ENCODE data around the gene SEMA3F.

Gene SEMA3F

DNA sequence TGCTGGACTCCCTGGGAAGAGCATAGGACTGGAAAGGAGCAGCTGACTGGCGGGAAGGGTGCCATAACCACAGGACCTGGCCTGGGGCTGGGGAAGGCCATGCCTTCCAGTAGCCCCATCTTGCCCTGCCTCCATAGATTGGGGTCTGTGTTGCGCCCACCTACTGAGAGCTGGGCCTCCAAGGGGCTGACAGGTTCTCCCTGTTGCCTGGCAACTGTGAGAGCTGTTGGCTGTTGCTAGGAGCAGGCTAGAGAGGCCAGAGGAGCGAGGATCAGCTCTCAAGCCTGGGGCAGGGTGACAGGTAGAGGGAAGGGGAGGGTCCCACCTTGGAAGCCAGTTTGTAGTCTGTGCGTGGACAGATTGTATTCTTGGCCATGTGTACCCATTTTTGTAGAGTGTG is 78.1 kb downstream of the SEMA3F start:
- TF ChIP-seq, protein P1, sequence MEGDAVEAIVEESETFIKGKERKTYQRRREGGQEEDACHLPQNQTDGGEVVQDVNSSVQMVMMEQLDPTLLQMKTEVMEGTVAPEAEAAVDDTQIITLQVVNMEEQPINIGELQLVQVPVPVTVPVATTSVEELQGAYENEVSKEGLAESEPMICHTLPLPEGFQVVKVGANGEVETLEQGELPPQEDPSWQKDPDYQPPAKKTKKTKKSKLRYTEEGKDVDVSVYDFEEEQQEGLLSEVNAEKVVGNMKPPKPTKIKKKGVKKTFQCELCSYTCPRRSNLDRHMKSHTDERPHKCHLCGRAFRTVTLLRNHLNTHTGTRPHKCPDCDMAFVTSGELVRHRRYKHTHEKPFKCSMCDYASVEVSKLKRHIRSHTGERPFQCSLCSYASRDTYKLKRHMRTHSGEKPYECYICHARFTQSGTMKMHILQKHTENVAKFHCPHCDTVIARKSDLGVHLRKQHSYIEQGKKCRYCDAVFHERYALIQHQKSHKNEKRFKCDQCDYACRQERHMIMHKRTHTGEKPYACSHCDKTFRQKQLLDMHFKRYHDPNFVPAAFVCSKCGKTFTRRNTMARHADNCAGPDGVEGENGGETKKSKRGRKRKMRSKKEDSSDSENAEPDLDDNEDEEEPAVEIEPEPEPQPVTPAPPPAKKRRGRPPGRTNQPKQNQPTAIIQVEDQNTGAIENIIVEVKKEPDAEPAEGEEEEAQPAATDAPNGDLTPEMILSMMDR (IDR thresholded peaks at IDR 0.05; ENCODE audit: borderline replicate concordance, insufficient read depth, low read depth, low read length), result no peak
- H3K4me3 ChIP-seq (ENCODE audit: low read depth, low read length), result no peak overlapping the region

DNA sequence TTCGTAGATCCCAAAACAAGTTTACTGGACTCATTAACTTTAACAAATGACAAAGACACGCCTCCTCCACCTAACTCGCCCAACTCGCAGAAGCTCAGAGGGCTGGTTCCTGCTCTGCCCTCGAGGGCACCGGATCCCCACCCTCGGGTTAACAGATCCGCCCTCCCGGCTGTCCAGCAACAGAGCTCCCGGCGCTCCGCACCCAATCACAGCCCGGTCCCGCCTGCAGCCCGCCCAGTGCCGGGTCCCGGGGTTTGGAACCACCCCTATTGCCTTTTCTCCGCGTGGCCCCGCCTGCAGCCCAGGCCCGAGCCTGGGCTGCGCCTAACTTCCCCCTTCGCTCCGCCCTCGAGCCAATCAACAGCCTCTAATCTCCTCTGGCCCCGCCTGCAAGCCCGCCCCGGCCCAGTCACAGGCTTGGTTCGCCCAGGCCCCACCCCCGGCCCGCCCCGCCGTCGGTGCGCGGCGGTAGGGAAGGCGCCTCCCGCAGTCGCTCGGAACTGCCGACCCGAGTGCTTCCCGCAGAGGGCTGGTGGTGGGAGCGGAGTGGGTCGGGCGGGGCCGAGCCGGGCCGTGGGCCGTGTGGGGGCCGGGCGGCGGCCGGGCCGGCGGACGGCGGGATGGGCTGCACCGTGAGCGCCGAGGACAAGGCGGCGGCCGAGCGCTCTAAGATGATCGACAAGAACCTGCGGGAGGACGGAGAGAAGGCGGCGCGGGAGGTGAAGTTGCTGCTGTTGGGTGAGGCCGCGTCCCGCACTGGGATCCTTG is 80.8 kb downstream of the SEMA3F start, which contains the start of gene GNAI2:
GNAI2 (plus strand) TSS at position 489 of the 768 bp plus-strand sequence; CDS start at position 621, 132 bp downstream.
- H3K4me3 ChIP-seq (ENCODE audit: low read depth, low read length), result peak within 1 kb of the TSS; percentile 89
- TF ChIP-seq, protein P1 (IDR thresholded peaks at IDR 0.05; ENCODE audit: borderline replicate concordance, insufficient read depth, low read depth, low read length), result no peak

DNA sequence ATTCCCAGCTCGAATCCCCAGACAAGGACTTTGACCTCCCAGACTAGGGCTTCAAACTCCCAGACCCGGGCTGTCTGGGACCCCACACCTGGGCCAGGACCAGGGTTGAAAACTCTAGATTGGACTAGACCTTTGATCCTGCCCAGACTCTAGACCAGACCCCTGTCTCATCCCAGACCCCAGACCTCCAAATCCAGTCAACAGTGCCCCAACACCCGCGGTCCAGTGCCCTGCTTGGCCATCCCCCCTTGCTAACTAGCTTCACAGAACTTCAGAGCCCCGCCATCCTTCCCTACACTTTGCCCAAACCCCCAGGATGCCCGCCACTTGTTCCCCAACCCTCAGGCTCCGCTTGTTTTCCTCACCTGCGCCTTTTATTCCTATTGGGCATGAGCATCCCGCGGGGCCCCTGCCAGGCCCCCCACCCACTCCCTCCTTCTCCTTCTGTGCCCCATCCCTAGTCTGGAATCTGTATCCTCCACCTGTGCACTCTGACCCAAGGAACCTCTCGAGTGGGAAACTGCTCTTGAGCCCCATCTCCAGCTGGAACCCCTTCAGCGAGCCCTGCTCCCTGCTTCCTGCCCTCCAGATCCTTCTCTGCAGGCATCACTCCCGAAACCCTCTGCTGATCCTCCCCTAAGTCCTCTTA is 81.5 kb downstream of the SEMA3F start:
- peak overlapping the region; percentile 89 for H3K4me3 ChIP-seq (ENCODE audit: low read depth, low read length)
- TF ChIP-seq, protein P1 (IDR thresholded peaks at IDR 0.05; ENCODE audit: borderline replicate concordance, insufficient read depth, low read depth, low read length), result no peak

DNA sequence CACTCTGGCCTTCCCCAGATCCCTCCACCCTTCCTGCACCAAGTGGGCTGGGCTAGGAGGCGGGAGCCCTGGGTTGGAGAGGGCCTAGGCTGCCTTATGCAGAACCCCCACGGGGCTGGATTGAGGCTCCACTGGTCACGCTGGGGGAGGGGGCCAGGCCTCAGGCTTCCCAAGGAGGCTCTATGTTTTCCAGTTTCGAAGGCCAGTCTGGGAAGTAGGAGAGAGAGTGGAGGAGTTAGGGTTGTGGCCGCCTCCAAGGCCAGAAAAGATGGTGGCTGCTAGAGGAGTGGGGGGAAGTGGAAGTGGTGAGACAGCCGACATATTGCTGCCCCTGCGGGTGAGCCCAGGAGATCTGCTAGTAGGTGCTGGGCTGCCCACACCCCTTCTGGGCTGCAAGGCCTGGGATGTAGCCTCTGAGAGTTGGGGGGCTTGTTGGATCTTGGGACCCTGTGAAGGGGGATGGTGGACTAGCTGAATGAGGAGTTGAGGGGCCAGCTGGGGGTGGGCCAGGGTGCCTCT is 82.1 kb downstream of the SEMA3F start:
- TF ChIP-seq, protein P1 (IDR thresholded peaks at IDR 0.05; ENCODE audit: borderline replicate concordance, insufficient read depth, low read depth, low read length), result no peak

DNA sequence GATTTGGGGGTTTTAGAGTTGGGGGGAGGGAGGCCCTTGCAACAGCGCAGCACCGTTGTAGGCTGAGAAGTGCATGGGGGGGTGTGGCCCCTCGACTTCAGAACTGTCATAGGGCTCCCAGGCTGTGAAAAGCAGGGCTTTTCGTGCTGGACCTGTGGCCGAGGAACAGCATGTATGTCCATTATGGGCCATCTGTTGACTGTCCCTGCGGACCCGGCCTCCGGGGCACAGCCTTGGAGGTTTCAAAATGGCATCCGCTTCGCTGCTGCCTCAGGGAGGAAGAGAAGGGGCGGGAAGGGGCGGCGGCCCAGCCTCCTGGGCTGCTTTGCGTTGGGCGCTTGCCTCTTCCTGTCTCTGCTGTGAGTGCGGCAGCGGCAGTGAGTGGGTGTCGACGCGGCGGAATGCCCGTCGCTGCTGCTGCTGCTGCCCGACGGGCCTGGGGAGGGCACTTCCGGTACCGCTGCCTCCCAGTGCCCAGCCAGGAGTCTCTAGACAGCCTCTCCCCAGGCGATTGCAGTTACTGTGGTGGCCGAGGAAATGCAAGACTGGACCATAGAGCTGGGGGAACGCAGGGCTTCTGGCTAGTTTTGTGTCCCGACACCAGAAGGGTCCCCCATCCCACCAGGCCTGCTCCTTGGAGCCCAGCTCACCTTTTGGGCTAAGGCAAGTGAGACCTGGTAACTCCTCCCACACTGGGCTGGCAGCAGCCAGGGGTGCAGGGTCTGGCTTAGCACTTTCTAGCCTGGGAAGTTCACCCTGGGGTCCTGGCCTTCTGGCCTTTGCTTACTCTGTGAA is 82.8 kb downstream of the SEMA3F start:
- peak overlapping the region; percentile 89 for H3K4me3 ChIP-seq (ENCODE audit: low read depth, low read length)

More for the DNA sequence above, 82.1 kb downstream of the SEMA3F start:
- H3K4me3 ChIP-seq (ENCODE audit: low read depth, low read length), result peak overlapping the region; percentile 89

DNA sequence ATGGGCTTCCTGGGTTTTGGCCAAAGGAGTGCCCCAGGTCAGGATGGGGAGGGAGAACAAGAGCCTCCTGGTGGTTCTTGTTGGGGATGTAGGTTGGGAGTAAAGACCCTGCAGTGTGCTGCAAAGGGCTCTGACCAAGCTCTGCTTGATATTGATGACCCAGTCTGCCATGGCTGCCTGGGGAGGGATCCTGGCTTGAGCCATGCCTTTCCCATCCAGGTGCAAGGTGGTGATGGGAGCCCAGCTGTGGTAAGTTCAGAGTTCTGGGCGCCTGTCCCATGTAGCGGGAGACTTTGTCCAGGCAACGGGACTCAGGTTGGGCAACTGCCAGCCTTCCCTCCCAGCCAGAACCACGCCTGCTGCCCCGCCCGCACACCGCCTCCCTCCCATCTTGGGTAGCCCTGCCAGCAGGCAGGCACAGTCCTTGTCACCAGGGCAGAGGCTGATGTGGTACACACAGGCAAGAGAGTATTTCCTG is 83.5 kb downstream of the SEMA3F start:
- H3K4me3 ChIP-seq (ENCODE audit: low read depth, low read length), result peak overlapping the region; percentile 89
- TF ChIP-seq, protein P1 (IDR thresholded peaks at IDR 0.05; ENCODE audit: borderline replicate concordance, insufficient read depth, low read depth, low read length), result no peak

More for the DNA sequence above, 82.8 kb downstream of the SEMA3F start:
- TF ChIP-seq, protein P1 (IDR thresholded peaks at IDR 0.05; ENCODE audit: borderline replicate concordance, insufficient read depth, low read depth, low read length), result no peak

Data from GM12875 (cell line).